ENCODE data around the gene ERC2.
A peak's percentile ranks its signal among the peaks of the same experiment; 100 is the strongest.

Gene ERC2

DNA sequence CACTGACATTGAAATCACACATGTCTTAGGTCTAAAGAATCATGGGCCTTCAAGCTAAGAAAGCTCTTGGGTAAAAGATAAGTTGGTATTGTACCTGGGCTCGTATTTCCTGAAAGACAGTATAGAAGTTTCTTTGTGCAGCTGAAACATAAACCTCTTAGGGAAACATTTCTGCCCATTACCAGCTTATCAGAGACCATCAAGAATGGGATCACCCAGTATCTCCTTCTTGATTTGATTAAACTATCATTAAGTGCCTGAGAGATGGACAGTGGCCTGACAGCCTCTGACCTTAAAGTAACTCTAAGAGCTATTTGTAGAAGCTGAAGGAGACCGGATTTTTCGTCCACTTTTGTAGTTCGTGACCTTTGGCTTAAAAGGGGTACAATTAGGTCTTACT lies 265.3 kb downstream of the ERC2 start (continued):
- TF ChIP-seq, protein P1, sequence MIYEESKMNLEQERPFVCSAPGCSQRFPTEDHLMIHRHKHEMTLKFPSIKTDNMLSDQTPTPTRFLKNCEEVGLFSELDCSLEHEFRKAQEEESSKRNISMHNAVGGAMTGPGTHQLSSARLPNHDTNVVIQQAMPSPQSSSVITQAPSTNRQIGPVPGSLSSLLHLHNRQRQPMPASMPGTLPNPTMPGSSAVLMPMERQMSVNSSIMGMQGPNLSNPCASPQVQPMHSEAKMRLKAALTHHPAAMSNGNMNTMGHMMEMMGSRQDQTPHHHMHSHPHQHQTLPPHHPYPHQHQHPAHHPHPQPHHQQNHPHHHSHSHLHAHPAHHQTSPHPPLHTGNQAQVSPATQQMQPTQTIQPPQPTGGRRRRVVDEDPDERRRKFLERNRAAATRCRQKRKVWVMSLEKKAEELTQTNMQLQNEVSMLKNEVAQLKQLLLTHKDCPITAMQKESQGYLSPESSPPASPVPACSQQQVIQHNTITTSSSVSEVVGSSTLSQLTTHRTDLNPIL (CRISPR knock-in tag; IDR thresholded peaks at IDR 0.05; ENCODE audit: low read depth) = peak; percentile 92
- TF ChIP-seq ZFP30 (CRISPR knock-in tag; IDR thresholded peaks at IDR 0.05) = no peak
- peak; percentile 94 for TF ChIP-seq ZFP3 (CRISPR knock-in tag; IDR thresholded peaks at IDR 0.05)
- peak; percentile 88; the same call in 1 of the 2 replicates for TF ChIP-seq ESRRG (CRISPR knock-in tag; IDR thresholded peaks at IDR 0.05)
- TF ChIP-seq ZC3H10 (CRISPR knock-in tag; IDR thresholded peaks at IDR 0.05) = no peak
- no peak for TF ChIP-seq ZNF8 (CRISPR knock-in tag; IDR thresholded peaks at IDR 0.05)
- peak; percentile 100 for TF ChIP-seq ISL1 (CRISPR knock-in tag; IDR thresholded peaks at IDR 0.05)
- peak; percentile 23; the same call in 1 of the 2 replicates for TF ChIP-seq SNAI2 (CRISPR knock-in tag; IDR thresholded peaks at IDR 0.05)
- TF ChIP-seq OSR1 (CRISPR knock-in tag; IDR thresholded peaks at IDR 0.05) = no peak
- no peak for TF ChIP-seq ARNTL (CRISPR knock-in tag; IDR thresholded peaks at IDR 0.05; ENCODE audit: borderline replicate concordance, low read depth)
- TF ChIP-seq ZNF565 (CRISPR knock-in tag; conservative IDR thresholded peaks at IDR 0.05; ENCODE audit: low read depth) = no peak

DNA sequence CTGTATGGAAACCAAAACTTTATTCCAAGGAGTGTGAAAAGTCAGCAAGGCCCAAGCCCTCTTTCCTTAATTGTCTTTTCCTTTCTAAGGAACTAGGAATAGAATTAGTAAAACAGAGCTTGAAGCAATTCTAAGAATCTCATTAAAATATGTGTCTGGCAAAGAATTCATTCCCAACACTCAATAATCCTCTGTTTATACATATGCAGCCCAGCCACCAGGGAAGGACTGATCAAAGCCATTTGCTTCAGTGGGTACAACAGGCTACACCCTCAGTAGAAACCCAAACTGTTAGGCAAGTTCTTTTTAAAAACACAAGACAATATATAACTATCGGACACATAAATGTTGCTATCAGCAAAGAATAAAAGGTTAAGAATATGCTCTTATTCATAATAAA lies 266.9 kb downstream of the ERC2 start:
- TF ChIP-seq OSR1 (CRISPR knock-in tag; IDR thresholded peaks at IDR 0.05) = no peak
- no peak for TF ChIP-seq BACH2 (CRISPR knock-in tag; IDR thresholded peaks at IDR 0.05; ENCODE audit: borderline replicate concordance)
- TF ChIP-seq TCF4 (CRISPR knock-in tag; IDR thresholded peaks at IDR 0.05; ENCODE audit: borderline replicate concordance) = no peak
- no peak for TF ChIP-seq ZNF565 (CRISPR knock-in tag; conservative IDR thresholded peaks at IDR 0.05; ENCODE audit: low read depth)
- no peak for TF ChIP-seq ISL1 (CRISPR knock-in tag; IDR thresholded peaks at IDR 0.05)
- TF ChIP-seq, protein P2, sequence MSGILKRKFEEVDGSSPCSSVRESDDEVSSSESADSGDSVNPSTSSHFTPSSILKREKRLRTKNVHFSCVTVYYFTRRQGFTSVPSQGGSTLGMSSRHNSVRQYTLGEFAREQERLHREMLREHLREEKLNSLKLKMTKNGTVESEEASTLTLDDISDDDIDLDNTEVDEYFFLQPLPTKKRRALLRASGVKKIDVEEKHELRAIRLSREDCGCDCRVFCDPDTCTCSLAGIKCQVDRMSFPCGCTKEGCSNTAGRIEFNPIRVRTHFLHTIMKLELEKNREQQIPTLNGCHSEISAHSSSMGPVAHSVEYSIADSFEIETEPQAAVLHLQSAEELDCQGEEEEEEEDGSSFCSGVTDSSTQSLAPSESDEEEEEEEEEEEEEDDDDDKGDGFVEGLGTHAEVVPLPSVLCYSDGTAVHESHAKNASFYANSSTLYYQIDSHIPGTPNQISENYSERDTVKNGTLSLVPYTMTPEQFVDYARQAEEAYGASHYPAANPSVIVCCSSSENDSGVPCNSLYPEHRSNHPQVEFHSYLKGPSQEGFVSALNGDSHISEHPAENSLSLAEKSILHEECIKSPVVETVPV (CRISPR knock-in tag; IDR thresholded peaks at IDR 0.05) = no peak
- no peak for TF ChIP-seq SNAI2 (CRISPR knock-in tag; IDR thresholded peaks at IDR 0.05)
- no peak for TF ChIP-seq PPARA (CRISPR knock-in tag; IDR thresholded peaks at IDR 0.05; ENCODE audit: borderline replicate concordance)
- TF ChIP-seq ARNTL (CRISPR knock-in tag; IDR thresholded peaks at IDR 0.05; ENCODE audit: borderline replicate concordance, low read depth) = no peak
- TF ChIP-seq, protein P3, sequence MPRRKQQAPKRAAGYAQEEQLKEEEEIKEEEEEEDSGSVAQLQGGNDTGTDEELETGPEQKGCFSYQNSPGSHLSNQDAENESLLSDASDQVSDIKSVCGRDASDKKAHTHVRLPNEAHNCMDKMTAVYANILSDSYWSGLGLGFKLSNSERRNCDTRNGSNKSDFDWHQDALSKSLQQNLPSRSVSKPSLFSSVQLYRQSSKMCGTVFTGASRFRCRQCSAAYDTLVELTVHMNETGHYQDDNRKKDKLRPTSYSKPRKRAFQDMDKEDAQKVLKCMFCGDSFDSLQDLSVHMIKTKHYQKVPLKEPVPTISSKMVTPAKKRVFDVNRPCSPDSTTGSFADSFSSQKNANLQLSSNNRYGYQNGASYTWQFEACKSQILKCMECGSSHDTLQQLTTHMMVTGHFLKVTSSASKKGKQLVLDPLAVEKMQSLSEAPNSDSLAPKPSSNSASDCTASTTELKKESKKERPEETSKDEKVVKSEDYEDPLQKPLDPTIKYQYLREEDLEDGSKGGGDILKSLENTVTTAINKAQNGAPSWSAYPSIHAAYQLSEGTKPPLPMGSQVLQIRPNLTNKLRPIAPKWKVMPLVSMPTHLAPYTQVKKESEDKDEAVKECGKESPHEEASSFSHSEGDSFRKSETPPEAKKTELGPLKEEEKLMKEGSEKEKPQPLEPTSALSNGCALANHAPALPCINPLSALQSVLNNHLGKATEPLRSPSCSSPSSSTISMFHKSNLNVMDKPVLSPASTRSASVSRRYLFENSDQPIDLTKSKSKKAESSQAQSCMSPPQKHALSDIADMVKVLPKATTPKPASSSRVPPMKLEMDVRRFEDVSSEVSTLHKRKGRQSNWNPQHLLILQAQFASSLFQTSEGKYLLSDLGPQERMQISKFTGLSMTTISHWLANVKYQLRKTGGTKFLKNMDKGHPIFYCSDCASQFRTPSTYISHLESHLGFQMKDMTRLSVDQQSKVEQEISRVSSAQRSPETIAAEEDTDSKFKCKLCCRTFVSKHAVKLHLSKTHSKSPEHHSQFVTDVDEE (CRISPR knock-in tag; IDR thresholded peaks at IDR 0.05) = no peak
- TF ChIP-seq, protein P1 (CRISPR knock-in tag; IDR thresholded peaks at IDR 0.05; ENCODE audit: low read depth) = no peak
- TF ChIP-seq CSDC2 (CRISPR knock-in tag; IDR thresholded peaks at IDR 0.05) = no peak
- TF ChIP-seq TOX (CRISPR knock-in tag; IDR thresholded peaks at IDR 0.05; ENCODE audit: borderline replicate concordance) = no peak
- no peak for TF ChIP-seq ZNF8 (CRISPR knock-in tag; IDR thresholded peaks at IDR 0.05)
- TF ChIP-seq ESRRG (CRISPR knock-in tag; IDR thresholded peaks at IDR 0.05) = no peak
- TF ChIP-seq ZC3H10 (CRISPR knock-in tag; IDR thresholded peaks at IDR 0.05) = no peak
- TF ChIP-seq, protein P4, sequence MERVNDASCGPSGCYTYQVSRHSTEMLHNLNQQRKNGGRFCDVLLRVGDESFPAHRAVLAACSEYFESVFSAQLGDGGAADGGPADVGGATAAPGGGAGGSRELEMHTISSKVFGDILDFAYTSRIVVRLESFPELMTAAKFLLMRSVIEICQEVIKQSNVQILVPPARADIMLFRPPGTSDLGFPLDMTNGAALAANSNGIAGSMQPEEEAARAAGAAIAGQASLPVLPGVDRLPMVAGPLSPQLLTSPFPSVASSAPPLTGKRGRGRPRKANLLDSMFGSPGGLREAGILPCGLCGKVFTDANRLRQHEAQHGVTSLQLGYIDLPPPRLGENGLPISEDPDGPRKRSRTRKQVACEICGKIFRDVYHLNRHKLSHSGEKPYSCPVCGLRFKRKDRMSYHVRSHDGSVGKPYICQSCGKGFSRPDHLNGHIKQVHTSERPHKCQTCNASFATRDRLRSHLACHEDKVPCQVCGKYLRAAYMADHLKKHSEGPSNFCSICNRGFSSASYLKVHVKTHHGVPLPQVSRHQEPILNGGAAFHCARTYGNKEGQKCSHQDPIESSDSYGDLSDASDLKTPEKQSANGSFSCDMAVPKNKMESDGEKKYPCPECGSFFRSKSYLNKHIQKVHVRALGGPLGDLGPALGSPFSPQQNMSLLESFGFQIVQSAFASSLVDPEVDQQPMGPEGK (CRISPR knock-in tag; IDR thresholded peaks at IDR 0.05; ENCODE audit: borderline replicate concordance) = no peak
- ATAC-seq = no peak

DNA sequence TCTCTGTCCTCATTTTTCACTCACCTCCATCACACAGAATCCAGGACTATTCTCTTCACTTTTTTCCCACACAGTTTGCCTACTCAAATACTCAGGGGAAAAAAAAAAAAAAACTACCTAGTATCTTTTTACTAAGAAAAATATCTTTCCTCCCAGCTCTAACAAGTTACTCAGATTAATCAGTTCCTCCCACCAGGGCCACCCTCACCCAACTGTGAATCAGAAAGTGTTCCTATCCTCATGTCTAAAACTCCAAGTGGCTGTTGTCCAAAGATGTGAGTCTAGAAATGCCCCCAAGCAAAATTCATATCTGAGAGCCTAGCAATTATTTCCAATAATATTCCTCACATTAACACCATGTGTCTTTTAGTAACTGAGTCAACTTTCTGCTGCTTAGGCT lies 268.0 kb downstream of the ERC2 start:
- no peak for ATAC-seq
- no peak for TF ChIP-seq RARB (CRISPR knock-in tag; IDR thresholded peaks at IDR 0.05)

All from SK-N-SH treated with all-trans-retinoic acid at 6 μM for 48 hours (cell line).